ENCODE measurements around the gene TIMP3.

- TF ChIP-seq POLR2AphosphoS5 (IDR thresholded peaks at IDR 0.05), result no peak
- TF ChIP-seq POLR2A (IDR thresholded peaks at IDR 0.05; ENCODE audit: low read depth), result no peak
- TF ChIP-seq CTCF (IDR thresholded peaks at IDR 0.05), result no peak
Measured at GRCh38 chr22:32777987-32778386, 23.5 kb upstream of the TIMP3 start.

Measured in esophagus muscularis mucosa (tissue), 3 donors.